ENCODE data around the gene TLE1.

Gene TLE1

GRCh38 chr9:81671880-81672280 is 17.5 kb downstream of the TLE1 start:
- Histone ChIP-seq H2BK120ac (ENCODE audit: low read depth, low read length) (no peak overlapping the region), H3K18ac (ENCODE audit: low read depth in 1 of 2, low read length in 2 of 2) (no peak overlapping the region), H3K4me3 (ENCODE audit: insufficient read depth in 1 of 2, low read depth in 1 of 2, low read length in 2 of 2) (no peak overlapping the region), H3K27ac (ENCODE audit: low read length, poor library complexity, severe bottlenecking) (no peak overlapping the region), H3K36me3 (ENCODE audit: control insufficient read depth in 1 of 2, insufficient read depth in 2 of 2, low read depth in 1 of 2, low read length in 2 of 2) (peaks cover 13 to 25% of the 10 kb centered on the region in 2 experiments), H3K4ac (ENCODE audit: low read depth in 1 of 2, low read length in 2 of 2) (no peak overlapping the region), H3K4me1 (ENCODE audit: control insufficient read depth, insufficient read depth, low read depth, low read length) (no peaks in the 10 kb centered on the region), H2BK12ac (ENCODE audit: low read length in 2 of 2) (no peak overlapping the region), H2BK5ac (ENCODE audit: low read depth, low read length, poor library complexity, severe bottlenecking) (no peak overlapping the region), H3K23ac (ENCODE audit: low read length in 2 of 2) (no peak overlapping the region), H4K8ac (ENCODE audit: low read length) (no peak overlapping the region), H2BK15ac (ENCODE audit: low read depth, poor library complexity, severe bottlenecking) (no peak overlapping the region), H3K9me3 (ENCODE audit: control insufficient read depth, low read length) (no peaks in the 10 kb centered on the region), H3K79me1 (replicated peaks; ENCODE audit: low read length, poor library complexity, severe bottlenecking) (peaks cover 44% of the 10 kb centered on the region), H3K14ac (ENCODE audit: low read length in 2 of 2) (no peak overlapping the region), H2AK5ac (ENCODE audit: low read length, severe bottlenecking) (no peak overlapping the region), H3K4me2 (ENCODE audit: low read length, poor library complexity, severe bottlenecking) (no peak overlapping the region), H3K9ac (ENCODE audit: low read length) (no peak overlapping the region), H4K91ac (ENCODE audit: low read length) (no peak overlapping the region), H3K27me3 (ENCODE audit: control insufficient read depth in 1 of 2, insufficient read depth in 1 of 2, low read length in 2 of 2) (no peaks in the 10 kb centered on the region), H2AFZ (ENCODE audit: low read depth, low read length) (no peak overlapping the region)
- DNase-seq: peak; percentile 32
- WGBS: 100% methylated on average over 3 of the region's 3 CpGs

- Histone ChIP-seq H3K4ac (ENCODE audit: low read depth in 1 of 2, low read length in 2 of 2) (no peak overlapping the region), H2BK5ac (ENCODE audit: low read depth, low read length, poor library complexity, severe bottlenecking) (no peak overlapping the region), H3K4me3 (ENCODE audit: insufficient read depth in 1 of 2, low read depth in 1 of 2, low read length in 2 of 2) (no peak overlapping the region), H3K27ac (ENCODE audit: low read length, poor library complexity, severe bottlenecking) (no peak overlapping the region), H2AK5ac (ENCODE audit: low read length, severe bottlenecking) (no peak overlapping the region), H2BK120ac (ENCODE audit: low read depth, low read length) (no peak overlapping the region), H3K14ac (ENCODE audit: low read length in 2 of 2) (no peak overlapping the region), H2AFZ (ENCODE audit: low read depth, low read length) (no peak overlapping the region), H2BK12ac (ENCODE audit: low read length in 2 of 2) (no peak overlapping the region), H3K36me3 (ENCODE audit: control insufficient read depth in 1 of 2, insufficient read depth in 2 of 2, low read depth in 1 of 2, low read length in 2 of 2) (peaks cover 9 to 17% of the 10 kb centered on the region in 2 experiments), H3K23ac (ENCODE audit: low read length in 2 of 2) (no peak overlapping the region), H3K4me1 (ENCODE audit: control insufficient read depth, insufficient read depth, low read depth, low read length) (no peaks in the 10 kb centered on the region), H3K4me2 (ENCODE audit: low read length, poor library complexity, severe bottlenecking) (no peak overlapping the region), H3K79me1 (replicated peaks; ENCODE audit: low read length, poor library complexity, severe bottlenecking) (peaks cover 40% of the 10 kb centered on the region), H3K9ac (ENCODE audit: low read length) (no peak overlapping the region), H3K18ac (ENCODE audit: low read depth in 1 of 2, low read length in 2 of 2) (no peak overlapping the region), H2BK15ac (ENCODE audit: low read depth, poor library complexity, severe bottlenecking) (no peak overlapping the region), H3K27me3 (ENCODE audit: control insufficient read depth in 1 of 2, insufficient read depth in 1 of 2, low read length in 2 of 2) (no peaks in the 10 kb centered on the region), H4K8ac (ENCODE audit: low read length) (no peak overlapping the region), H3K9me3 (ENCODE audit: control insufficient read depth, low read length) (no peaks in the 10 kb centered on the region), H4K91ac (ENCODE audit: low read length) (no peak overlapping the region)
- WGBS: 97% methylated on average over 6 of the region's 6 CpGs
- no peak for DNase-seq
Observed at GRCh38 chr9:81669866-81670265, 19.5 kb downstream of the TLE1 start.

- no peak overlapping the region for H2BK120ac ChIP-seq (ENCODE audit: low read depth, low read length)
- H3K9ac ChIP-seq (ENCODE audit: low read length): peak overlapping the region; percentile 52
- no peak overlapping the region for H2BK5ac ChIP-seq (ENCODE audit: low read depth, low read length, poor library complexity, severe bottlenecking)
- peaks cover 39% of the 10 kb centered on the region for H3K79me1 ChIP-seq (replicated peaks; ENCODE audit: low read length, poor library complexity, severe bottlenecking)
- no peak overlapping the region for H2BK12ac ChIP-seq (ENCODE audit: low read length in 2 of 2)
- no peak overlapping the region for H4K8ac ChIP-seq (ENCODE audit: low read length)
- H2AFZ ChIP-seq (ENCODE audit: low read depth, low read length): no peak overlapping the region
- no peak overlapping the region for H3K4me2 ChIP-seq (ENCODE audit: low read length, poor library complexity, severe bottlenecking)
- no peaks in the 10 kb centered on the region for H3K4me1 ChIP-seq (ENCODE audit: control insufficient read depth, insufficient read depth, low read depth, low read length)
- peak; percentile 51 for DNase-seq
- H4K91ac ChIP-seq (ENCODE audit: low read length): no peak overlapping the region
- no peak overlapping the region for H2BK15ac ChIP-seq (ENCODE audit: low read depth, poor library complexity, severe bottlenecking)
- peak overlapping the region in 1 of 2 experiments; percentile 30 for H3K4me3 ChIP-seq (ENCODE audit: insufficient read depth in 1 of 2, low read depth in 1 of 2, low read length in 2 of 2)
- no peaks in the 10 kb centered on the region for H3K27me3 ChIP-seq (ENCODE audit: control insufficient read depth in 1 of 2, insufficient read depth in 1 of 2, low read length in 2 of 2)
- H3K4ac ChIP-seq (ENCODE audit: low read depth in 1 of 2, low read length in 2 of 2): no peak overlapping the region
- H3K27ac ChIP-seq (ENCODE audit: low read length, poor library complexity, severe bottlenecking): no peak overlapping the region
- 62% methylated on average over 2 of the region's 5 CpGs for WGBS
- no peak overlapping the region for H3K23ac ChIP-seq (ENCODE audit: low read length in 2 of 2)
- H3K18ac ChIP-seq (ENCODE audit: low read depth in 1 of 2, low read length in 2 of 2): no peak overlapping the region
- H3K36me3 ChIP-seq (ENCODE audit: control insufficient read depth in 1 of 2, insufficient read depth in 2 of 2, low read depth in 1 of 2, low read length in 2 of 2): peaks cover 9 to 14% of the 10 kb centered on the region in 2 experiments
- no peak overlapping the region for H2AK5ac ChIP-seq (ENCODE audit: low read length, severe bottlenecking)
- H3K14ac ChIP-seq (ENCODE audit: low read length in 2 of 2): no peak overlapping the region
- H3K9me3 ChIP-seq (ENCODE audit: control insufficient read depth, low read length): no peaks in the 10 kb centered on the region
Observed at GRCh38 chr9:81669041-81669651, 20.2 kb downstream of the TLE1 start.

GRCh38 chr9:81666123-81666522 is 23.2 kb downstream of the TLE1 start:
- no peak overlapping the region for H4K91ac ChIP-seq (ENCODE audit: low read length)
- H2BK120ac ChIP-seq (ENCODE audit: low read depth, low read length): no peak overlapping the region

More at GRCh38 chr9:81666123-81666522, 23.2 kb downstream of the TLE1 start:
- Histone ChIP-seq H2AK5ac (ENCODE audit: low read length, severe bottlenecking) (no peak overlapping the region), H3K4me2 (ENCODE audit: low read length, poor library complexity, severe bottlenecking) (no peak overlapping the region), H2BK15ac (ENCODE audit: low read depth, poor library complexity, severe bottlenecking) (no peak overlapping the region), H4K8ac (ENCODE audit: low read length) (no peak overlapping the region), H2AFZ (ENCODE audit: low read depth, low read length) (no peak overlapping the region), H3K4ac (ENCODE audit: low read depth in 1 of 2, low read length in 2 of 2) (no peak overlapping the region), H3K27me3 (ENCODE audit: control insufficient read depth in 1 of 2, insufficient read depth in 1 of 2, low read length in 2 of 2) (no peaks in the 10 kb centered on the region), H3K18ac (ENCODE audit: low read depth in 1 of 2, low read length in 2 of 2) (no peak overlapping the region), H3K4me1 (ENCODE audit: control insufficient read depth, insufficient read depth, low read depth, low read length) (no peaks in the 10 kb centered on the region), H2BK5ac (ENCODE audit: low read depth, low read length, poor library complexity, severe bottlenecking) (no peak overlapping the region), H3K27ac (ENCODE audit: low read length, poor library complexity, severe bottlenecking) (no peak overlapping the region), H3K9ac (ENCODE audit: low read length) (no peak overlapping the region), H2BK12ac (ENCODE audit: low read length in 2 of 2) (no peak overlapping the region), H3K9me3 (ENCODE audit: control insufficient read depth, low read length) (no peaks in the 10 kb centered on the region), H3K23ac (ENCODE audit: low read length in 2 of 2) (no peak overlapping the region), H3K79me1 (replicated peaks; ENCODE audit: low read length, poor library complexity, severe bottlenecking) (peaks cover 38% of the 10 kb centered on the region), H3K4me3 (ENCODE audit: insufficient read depth in 1 of 2, low read depth in 1 of 2, low read length in 2 of 2) (no peak overlapping the region), H3K36me3 (ENCODE audit: control insufficient read depth in 1 of 2, insufficient read depth in 2 of 2, low read depth in 1 of 2, low read length in 2 of 2) (peaks cover 0 to 6% of the 10 kb centered on the region in 2 experiments), H3K14ac (ENCODE audit: low read length in 2 of 2) (no peak overlapping the region)
- WGBS: 65% methylated on average over 4 of the region's 4 CpGs
- DNase-seq: peak; percentile 43

Measured in mesenchymal stem cell (in vitro differentiated cells and primary cell).